SK-MEL-5 (cell line): ENCODE measurements around the gene RIMBP2. TPM values are rescaled to one million over a fixed set of nuclear protein-coding genes. Genes with fewer than 3 reads are reported as not detected.

Source experiments
- DNase-seq: peaks from one replicate; pipeline ENCODE4 v3.0.0-alpha.2; 2016; ENCODE audit warnings: low read depth, low spot score
- in situ Hi-C: cut with HindIII; loops from 2 replicates; pipeline ENCODE4 v1.10.0; 2016; ENCODE audit warnings: low sequenced_read_pairs, high pct_unique_total_duplicates, low pct_unique_long_range_greater_than_20kb
- total RNA-seq: library from RNA; depleted of rRNA; stranded (reverse); fragments of >200 nt; shearing (Covaris generic); gene quantifications from 2 replicates; pipeline ENCODE4 v1.2.3, GENCODE V29; 2014

The RIMBP2 gene
- total RNA-seq, 1 experiment from 2014 or later = not detected

GRCh38 chr12:130526813-130527212, 189.3 kb downstream of the RIMBP2 start:
- in situ Hi-C loops = no loop called here
- no peak for DNase-seq

GRCh38 chr12:130525384-130526172, 190.5 kb downstream of the RIMBP2 start:
- in situ Hi-C loops = no loop called here
- DNase-seq = no peak

GRCh38 chr12:130524759-130525158, 191.3 kb downstream of the RIMBP2 start:
- DNase-seq = no peak

GRCh38 chr12:130523863-130524614, 192.1 kb downstream of the RIMBP2 start:
- in situ Hi-C loops = no loop called here
- DNase-seq = no peak

More at GRCh38 chr12:130524759-130525158, 191.3 kb downstream of the RIMBP2 start:
- in situ Hi-C loops = no loop called here

GRCh38 chr12:130523208-130523607, 192.9 kb downstream of the RIMBP2 start:
- in situ Hi-C loops = no loop called here
- DNase-seq = no peak

- in situ Hi-C loops = no loop called here
- no peak for DNase-seq
Observed at GRCh38 chr12:130522244-130522834, 193.8 kb downstream of the RIMBP2 start.

- DNase-seq = no peak
- in situ Hi-C loops = no loop called here
Observed at GRCh38 chr12:130521375-130522124, 194.5 kb downstream of the RIMBP2 start.

GRCh38 chr12:130520784-130521183, 195.3 kb downstream of the RIMBP2 start:
- in situ Hi-C loops = no loop called here
- DNase-seq = no peak

GRCh38 chr12:130517588-130517987, 198.5 kb downstream of the RIMBP2 start:
- in situ Hi-C loops = no loop called here
- DNase-seq = no peak

GRCh38 chr12:130514149-130514551, 201.9 kb downstream of the RIMBP2 start:
- no peak for DNase-seq
- in situ Hi-C loops = no loop called here

GRCh38 chr12:130513556-130513955, 202.5 kb downstream of the RIMBP2 start:
- DNase-seq = no peak

GRCh38 chr12:130511285-130511684, 204.8 kb downstream of the RIMBP2 start:
- in situ Hi-C loops = no loop called here
- no peak for DNase-seq

More at GRCh38 chr12:130513556-130513955, 202.5 kb downstream of the RIMBP2 start:
- in situ Hi-C loops = no loop called here

- in situ Hi-C loops = no loop called here
- DNase-seq = no peak
Observed at GRCh38 chr12:130509454-130509853, 206.6 kb downstream of the RIMBP2 start.

- no peak for DNase-seq
- in situ Hi-C loops = no loop called here
Observed at GRCh38 chr12:130508847-130509246, 207.3 kb downstream of the RIMBP2 start.

GRCh38 chr12:130508318-130508717, 207.8 kb downstream of the RIMBP2 start:
- in situ Hi-C loops = no loop called here
- DNase-seq = no peak

- peak; percentile 45 for DNase-seq
- in situ Hi-C loops = no loop called here
Observed at GRCh38 chr12:130506844-130507243, 209.3 kb downstream of the RIMBP2 start.

GRCh38 chr12:130504840-130505175, 211.3 kb downstream of the RIMBP2 start:
- in situ Hi-C loops = no loop called here
- DNase-seq = no peak
